Spleen (tissue), 11 donors: Measurements from ENCODE around the gene ST3GAL3. TPM values are rescaled to one million over a fixed set of nuclear protein-coding genes. Genes with fewer than 3 reads are reported as not detected.

Source experiments
- DNase-seq: peaks from one replicate; pipeline ENCODE4 v3.0.0-alpha.2; 2020
- H3K27ac ChIP-seq, 8 donors: fragments of 200-600 bp; sonication (generic) in 7 of 8; 1 replicate in 4 of 8; 2 replicates in 4 of 8; pipeline versions ENCODE4 v1.5.0 to v1.8.0; 2016 to 2021; ENCODE audit warnings: inconsistent platforms in 4 of 8, mild to moderate bottlenecking in 4 of 8, moderate library complexity in 1 of 8
- H3K27me3 ChIP-seq, 7 donors: fragments of 200-600 bp; sonication (generic) in 6 of 7; replicated peaks in 1 of 7; 1 replicate in 4 of 7; 2 replicates in 3 of 7; pipeline versions ENCODE4 v1.5.0 to v1.8.0; 2016 to 2021; ENCODE audit warnings: inconsistent platforms in 3 of 7, mild to moderate bottlenecking in 1 of 7
- H3K36me3 ChIP-seq, 6 donors: fragments of 200-600 bp; sonication (generic) in 5 of 6; 1 replicate in 4 of 6; 2 replicates in 2 of 6; pipeline versions ENCODE4 v1.5.0 to v1.8.0; 2016 to 2021; ENCODE audit warnings: inconsistent platforms in 2 of 6
- H3K4me1 ChIP-seq, 6 donors: fragments of 200-600 bp; sonication (generic) in 5 of 6; 1 replicate in 3 of 6; 2 replicates in 3 of 6; pipeline versions ENCODE4 v1.5.0 to v1.8.0; 2016 to 2021; ENCODE audit warnings: inconsistent platforms in 3 of 6
- H3K4me3 ChIP-seq, 8 donors: fragments of 200-600 bp; sonication (generic) in 7 of 8; 1 replicate in 4 of 8; 2 replicates in 4 of 8; pipeline versions ENCODE4 v1.5.0 to v1.8.0; 2016 to 2021; ENCODE audit warnings: inconsistent platforms in 4 of 8, mild to moderate bottlenecking in 4 of 8, moderate library complexity in 2 of 8
- H3K9me3 ChIP-seq, 8 donors: fragments of 200-600 bp; sonication (generic) in 7 of 8; 1 replicate in 4 of 8; 2 replicates in 4 of 8; pipeline versions ENCODE4 v1.5.0 to v1.8.0; 2016 to 2021; ENCODE audit warnings: inconsistent platforms in 4 of 8
- POLR2A ChIP-seq, 3 donors: fragments of 450-650 bp; IDR thresholded peaks; one replicate each; pipeline ENCODE4 v1.5.1; 2017; ENCODE audit warnings: antibody characterized with exemption in 3 of 3, mild to moderate bottlenecking in 1 of 3
- POLR2AphosphoS5 ChIP-seq, 3 donors: sonication (generic); formaldehyde crosslinking; IDR thresholded peaks; one replicate each; pipeline ENCODE4 v1.5.1; 2017; ENCODE audit warnings: antibody characterized with exemption in 3 of 3
- WGBS, 5 donors: extraction: QIAGEN DNeasy Blood & Tissue Kit in 3 of 5; methylation state at CpG; one replicate each; pipeline versions ENCODE4 v1.1.5 to v1.1.7; 2013 to 2018; 5-methylcytosine and 5-hydroxymethylcytosine counted together
- intact Hi-C: fragments of 100-400 bp; cut with DNase I; formaldehyde crosslinking; loops from one replicate; pipeline ENCODE4 v1.15.0; 2023; ENCODE audit warnings: low total_unique reads
- polyA plus RNA-seq, 3 donors: library from polyadenylated mRNA; stranded (reverse); fragments of 200-250 nt; gene quantifications; one replicate each; pipeline ENCODE4 v1.2.1, GENCODE V29; 2013
- total RNA-seq, 7 donors: library from RNA; depleted of rRNA in 3 of 7; stranded (reverse); fragments of >200 nt in 3 of 7; fragmentation: NEBNext Ultra II Directional in 4 of 7; extraction: Animal tissue kit (Norgen Biotek cat#: 25700) in 4 of 7; gene quantifications; one replicate each; pipeline versions ENCODE4 v1.1.0 to v1.2.1, GENCODE V29; 2016 to 2021
- TF ChIP-seq, protein P1 (sequence below), 11 experiments: fragments of 200-600 bp in 7 of 11; fragments of 450-650 bp in 4 of 11; sonication (generic) in 4 of 11; IDR thresholded peaks in 8 of 11; conservative IDR thresholded peaks in 3 of 11; 1 replicate in 7 of 11; 2 replicates in 4 of 11; pipeline versions ENCODE4 v1.4.0 to v1.8.0; 2016 to 2021; ENCODE audit warnings: antibody characterized with exemption in 11 of 11, inconsistent platforms in 4 of 11, mild to moderate bottlenecking in 1 of 11
- donor health status: healthy with polysubstance abuse.
- donor health status: DM: no; HTN: no; CAD: no; lungs with moderate emphysema.
- donor health status: DM: no; HTN: no; CAD: no.
- donor health status: Bipolar disorder and iron deficiency.
- donor health status: healthy.
- donor health status: DM: no; HTN: no; CAD: no.
- donor health status: DM: yes; HTN: yes; CAD: no.

The ST3GAL3 gene
- total and polyA plus RNA-seq, 10 donors = 6.4 to 34.3 (median 21.0) TPM

DNA sequence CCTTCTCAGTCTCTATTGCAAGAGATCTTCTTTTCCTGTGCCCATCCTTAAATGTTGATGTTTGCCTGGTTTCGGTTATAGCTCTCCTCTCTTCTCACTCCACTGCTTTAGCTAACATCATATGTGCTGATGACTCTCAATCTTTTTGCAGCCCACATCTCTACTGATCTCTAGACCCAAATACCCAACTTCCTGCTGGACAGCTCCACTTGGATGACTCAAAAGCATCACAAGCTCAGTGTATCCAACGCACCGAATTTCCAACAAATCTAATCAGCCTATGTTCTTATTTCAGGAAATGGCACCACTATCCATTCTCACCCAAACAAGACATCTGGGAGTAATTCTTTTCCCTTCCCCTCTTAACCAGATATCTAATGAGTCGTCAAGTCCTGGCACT lies 147.1 kb downstream of the ST3GAL3 start:
- WGBS, 5 donors = 96 to 98% (median 96%) methylated on average over 4 of the region's 4 CpGs
- TF ChIP-seq, protein P1, sequence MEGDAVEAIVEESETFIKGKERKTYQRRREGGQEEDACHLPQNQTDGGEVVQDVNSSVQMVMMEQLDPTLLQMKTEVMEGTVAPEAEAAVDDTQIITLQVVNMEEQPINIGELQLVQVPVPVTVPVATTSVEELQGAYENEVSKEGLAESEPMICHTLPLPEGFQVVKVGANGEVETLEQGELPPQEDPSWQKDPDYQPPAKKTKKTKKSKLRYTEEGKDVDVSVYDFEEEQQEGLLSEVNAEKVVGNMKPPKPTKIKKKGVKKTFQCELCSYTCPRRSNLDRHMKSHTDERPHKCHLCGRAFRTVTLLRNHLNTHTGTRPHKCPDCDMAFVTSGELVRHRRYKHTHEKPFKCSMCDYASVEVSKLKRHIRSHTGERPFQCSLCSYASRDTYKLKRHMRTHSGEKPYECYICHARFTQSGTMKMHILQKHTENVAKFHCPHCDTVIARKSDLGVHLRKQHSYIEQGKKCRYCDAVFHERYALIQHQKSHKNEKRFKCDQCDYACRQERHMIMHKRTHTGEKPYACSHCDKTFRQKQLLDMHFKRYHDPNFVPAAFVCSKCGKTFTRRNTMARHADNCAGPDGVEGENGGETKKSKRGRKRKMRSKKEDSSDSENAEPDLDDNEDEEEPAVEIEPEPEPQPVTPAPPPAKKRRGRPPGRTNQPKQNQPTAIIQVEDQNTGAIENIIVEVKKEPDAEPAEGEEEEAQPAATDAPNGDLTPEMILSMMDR (IDR thresholded peaks at IDR 0.05 in 8 of 11, conservative IDR thresholded peaks at IDR 0.05 in 3 of 11) = no peak
- no peak for TF ChIP-seq POLR2AphosphoS5 (IDR thresholded peaks at IDR 0.05)
- no peak for TF ChIP-seq POLR2A (IDR thresholded peaks at IDR 0.05)
- no peak for DNase-seq
- Histone ChIP-seq H3K4me1 (peaks cover 6 to 24% (median 20%) of the 10 kb centered on the region in 6 donors), H3K27me3 (no peaks in the 10 kb centered on the region), H3K27ac (no peak overlapping the region), H3K36me3 (peaks cover 0 to 26% (median 0%) of the 10 kb centered on the region in 6 donors), H3K4me3 (no peak overlapping the region), H3K9me3 (no peaks in the 10 kb centered on the region)
- intact Hi-C loops = no loop called here

DNA sequence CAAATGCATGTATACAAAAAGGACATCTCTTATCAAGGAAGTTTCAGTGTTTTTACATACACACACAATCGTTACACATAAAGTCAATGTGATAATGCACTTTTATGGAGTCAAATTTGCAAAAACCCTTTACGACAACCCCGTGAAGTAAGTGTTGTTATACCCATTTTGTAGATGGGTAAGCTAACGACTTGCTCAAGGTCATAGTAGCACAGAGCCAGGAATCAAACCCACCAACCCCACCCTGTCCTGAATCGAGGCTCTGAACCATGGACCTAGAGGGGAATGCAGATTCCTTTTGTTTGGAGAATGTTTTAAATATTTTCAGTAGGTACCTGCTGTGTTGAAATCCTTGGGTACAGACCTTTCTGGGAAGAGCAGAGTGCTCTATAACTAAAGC lies 148.9 kb downstream of the ST3GAL3 start:
- WGBS, 5 donors = 97 to 98% (median 98%) methylated on average over 5 of the region's 5 CpGs

DNA sequence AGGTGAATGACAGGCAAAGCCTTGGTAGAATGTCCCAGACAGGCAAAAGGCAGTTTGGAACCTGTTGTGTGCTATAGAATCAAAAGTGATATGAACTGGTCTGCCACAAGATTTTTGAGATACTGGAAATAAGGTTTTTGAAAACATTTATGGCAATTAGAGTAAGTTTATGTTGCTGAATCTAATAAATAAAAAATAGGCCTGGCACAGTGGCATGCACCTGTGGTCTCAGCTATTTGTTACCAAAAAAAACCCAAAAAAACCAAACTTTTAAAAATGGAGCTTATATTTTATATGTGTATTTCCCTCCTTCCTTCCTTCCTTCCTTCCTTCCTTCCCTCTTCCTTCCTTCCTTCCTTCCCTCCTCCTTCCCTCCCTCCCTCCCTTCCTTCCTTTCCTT lies 149.8 kb downstream of the ST3GAL3 start:
- Histone ChIP-seq H3K9me3 (no peaks in the 10 kb centered on the region), H3K27me3 (no peaks in the 10 kb centered on the region), H3K27ac (no peak overlapping the region), H3K4me1 (peaks cover 6 to 32% (median 20%) of the 10 kb centered on the region in 6 donors), H3K4me3 (no peak overlapping the region), H3K36me3 (peaks cover 0 to 37% (median 0%) of the 10 kb centered on the region in 6 donors)
- DNase-seq = no peak
- intact Hi-C loops = no loop called here
- TF ChIP-seq POLR2AphosphoS5 (IDR thresholded peaks at IDR 0.05) (no peak), POLR2A (IDR thresholded peaks at IDR 0.05) (no peak)
- TF ChIP-seq, protein P1 (IDR thresholded peaks at IDR 0.05 in 8 of 11, conservative IDR thresholded peaks at IDR 0.05 in 3 of 11) = no peak

More for the DNA sequence above, 148.9 kb downstream of the ST3GAL3 start:
- peaks cover 6 to 27% (median 20%) of the 10 kb centered on the region in 6 donors for H3K4me1 ChIP-seq
- no peak for DNase-seq
- H3K4me3 ChIP-seq = no peak overlapping the region
- no peak overlapping the region for H3K27ac ChIP-seq
- no peaks in the 10 kb centered on the region for H3K27me3 ChIP-seq
- intact Hi-C loops = no loop called here
- TF ChIP-seq, protein P1 (IDR thresholded peaks at IDR 0.05 in 8 of 11, conservative IDR thresholded peaks at IDR 0.05 in 3 of 11) = no peak
- TF ChIP-seq POLR2AphosphoS5 (IDR thresholded peaks at IDR 0.05) = no peak
- no peak for TF ChIP-seq POLR2A (IDR thresholded peaks at IDR 0.05)
- H3K9me3 ChIP-seq = no peaks in the 10 kb centered on the region
- peaks cover 0 to 37% (median 0%) of the 10 kb centered on the region in 6 donors for H3K36me3 ChIP-seq

DNA sequence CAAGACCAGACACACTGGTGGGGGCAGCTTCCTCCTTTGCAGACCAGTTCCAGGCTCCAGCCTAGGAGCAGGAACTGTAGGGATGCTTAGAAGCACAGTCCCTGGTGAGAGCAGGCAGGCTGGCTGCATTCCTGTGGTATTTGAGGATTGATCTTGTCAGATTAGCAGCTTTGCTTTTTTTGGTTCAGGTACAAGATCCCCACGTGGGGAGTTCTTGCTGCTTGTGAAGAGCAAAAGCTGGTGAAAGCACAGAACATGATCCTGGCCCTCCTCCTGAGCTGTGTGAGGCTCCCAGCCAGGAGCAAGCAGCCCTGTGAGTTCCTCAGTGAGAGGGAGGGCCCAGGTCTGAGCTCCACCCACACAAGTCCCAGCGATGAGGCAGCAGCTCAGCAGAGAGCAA lies 151.0 kb downstream of the ST3GAL3 start:
- TF ChIP-seq, protein P1 (IDR thresholded peaks at IDR 0.05 in 8 of 11, conservative IDR thresholded peaks at IDR 0.05 in 3 of 11) = no peak
- TF ChIP-seq POLR2A (IDR thresholded peaks at IDR 0.05) (no peak), POLR2AphosphoS5 (IDR thresholded peaks at IDR 0.05) (no peak)
- Histone ChIP-seq H3K4me3 (no peak overlapping the region), H3K9me3 (no peaks in the 10 kb centered on the region), H3K27ac (no peak overlapping the region), H3K4me1 (peaks cover 2 to 22% (median 9%) of the 10 kb centered on the region in 6 donors), H3K27me3 (no peaks in the 10 kb centered on the region), H3K36me3 (peaks cover 0 to 37% (median 0%) of the 10 kb centered on the region in 6 donors)
- intact Hi-C loops = no loop called here
- 40 to 76% (median 66%) methylated on average over 2 of the region's 2 CpGs for WGBS, 5 donors
- DNase-seq = no peak
